Measurements from ENCODE around the gene CTSD. TPM values are rescaled to one million over a fixed set of nuclear protein-coding genes. Genes with fewer than 3 reads are reported as not detected.

Gene CTSD
- total and polyA plus RNA-seq, 2 of the 8 experiments (the other 6 are each of a cell fraction or from before 2014, with no cell fraction given) = 169 to 173 TPM

GRCh38 chr11:1782031-1782590, 18.4 kb upstream of the CTSD start (continued):
- TF ChIP-seq, protein P1, sequence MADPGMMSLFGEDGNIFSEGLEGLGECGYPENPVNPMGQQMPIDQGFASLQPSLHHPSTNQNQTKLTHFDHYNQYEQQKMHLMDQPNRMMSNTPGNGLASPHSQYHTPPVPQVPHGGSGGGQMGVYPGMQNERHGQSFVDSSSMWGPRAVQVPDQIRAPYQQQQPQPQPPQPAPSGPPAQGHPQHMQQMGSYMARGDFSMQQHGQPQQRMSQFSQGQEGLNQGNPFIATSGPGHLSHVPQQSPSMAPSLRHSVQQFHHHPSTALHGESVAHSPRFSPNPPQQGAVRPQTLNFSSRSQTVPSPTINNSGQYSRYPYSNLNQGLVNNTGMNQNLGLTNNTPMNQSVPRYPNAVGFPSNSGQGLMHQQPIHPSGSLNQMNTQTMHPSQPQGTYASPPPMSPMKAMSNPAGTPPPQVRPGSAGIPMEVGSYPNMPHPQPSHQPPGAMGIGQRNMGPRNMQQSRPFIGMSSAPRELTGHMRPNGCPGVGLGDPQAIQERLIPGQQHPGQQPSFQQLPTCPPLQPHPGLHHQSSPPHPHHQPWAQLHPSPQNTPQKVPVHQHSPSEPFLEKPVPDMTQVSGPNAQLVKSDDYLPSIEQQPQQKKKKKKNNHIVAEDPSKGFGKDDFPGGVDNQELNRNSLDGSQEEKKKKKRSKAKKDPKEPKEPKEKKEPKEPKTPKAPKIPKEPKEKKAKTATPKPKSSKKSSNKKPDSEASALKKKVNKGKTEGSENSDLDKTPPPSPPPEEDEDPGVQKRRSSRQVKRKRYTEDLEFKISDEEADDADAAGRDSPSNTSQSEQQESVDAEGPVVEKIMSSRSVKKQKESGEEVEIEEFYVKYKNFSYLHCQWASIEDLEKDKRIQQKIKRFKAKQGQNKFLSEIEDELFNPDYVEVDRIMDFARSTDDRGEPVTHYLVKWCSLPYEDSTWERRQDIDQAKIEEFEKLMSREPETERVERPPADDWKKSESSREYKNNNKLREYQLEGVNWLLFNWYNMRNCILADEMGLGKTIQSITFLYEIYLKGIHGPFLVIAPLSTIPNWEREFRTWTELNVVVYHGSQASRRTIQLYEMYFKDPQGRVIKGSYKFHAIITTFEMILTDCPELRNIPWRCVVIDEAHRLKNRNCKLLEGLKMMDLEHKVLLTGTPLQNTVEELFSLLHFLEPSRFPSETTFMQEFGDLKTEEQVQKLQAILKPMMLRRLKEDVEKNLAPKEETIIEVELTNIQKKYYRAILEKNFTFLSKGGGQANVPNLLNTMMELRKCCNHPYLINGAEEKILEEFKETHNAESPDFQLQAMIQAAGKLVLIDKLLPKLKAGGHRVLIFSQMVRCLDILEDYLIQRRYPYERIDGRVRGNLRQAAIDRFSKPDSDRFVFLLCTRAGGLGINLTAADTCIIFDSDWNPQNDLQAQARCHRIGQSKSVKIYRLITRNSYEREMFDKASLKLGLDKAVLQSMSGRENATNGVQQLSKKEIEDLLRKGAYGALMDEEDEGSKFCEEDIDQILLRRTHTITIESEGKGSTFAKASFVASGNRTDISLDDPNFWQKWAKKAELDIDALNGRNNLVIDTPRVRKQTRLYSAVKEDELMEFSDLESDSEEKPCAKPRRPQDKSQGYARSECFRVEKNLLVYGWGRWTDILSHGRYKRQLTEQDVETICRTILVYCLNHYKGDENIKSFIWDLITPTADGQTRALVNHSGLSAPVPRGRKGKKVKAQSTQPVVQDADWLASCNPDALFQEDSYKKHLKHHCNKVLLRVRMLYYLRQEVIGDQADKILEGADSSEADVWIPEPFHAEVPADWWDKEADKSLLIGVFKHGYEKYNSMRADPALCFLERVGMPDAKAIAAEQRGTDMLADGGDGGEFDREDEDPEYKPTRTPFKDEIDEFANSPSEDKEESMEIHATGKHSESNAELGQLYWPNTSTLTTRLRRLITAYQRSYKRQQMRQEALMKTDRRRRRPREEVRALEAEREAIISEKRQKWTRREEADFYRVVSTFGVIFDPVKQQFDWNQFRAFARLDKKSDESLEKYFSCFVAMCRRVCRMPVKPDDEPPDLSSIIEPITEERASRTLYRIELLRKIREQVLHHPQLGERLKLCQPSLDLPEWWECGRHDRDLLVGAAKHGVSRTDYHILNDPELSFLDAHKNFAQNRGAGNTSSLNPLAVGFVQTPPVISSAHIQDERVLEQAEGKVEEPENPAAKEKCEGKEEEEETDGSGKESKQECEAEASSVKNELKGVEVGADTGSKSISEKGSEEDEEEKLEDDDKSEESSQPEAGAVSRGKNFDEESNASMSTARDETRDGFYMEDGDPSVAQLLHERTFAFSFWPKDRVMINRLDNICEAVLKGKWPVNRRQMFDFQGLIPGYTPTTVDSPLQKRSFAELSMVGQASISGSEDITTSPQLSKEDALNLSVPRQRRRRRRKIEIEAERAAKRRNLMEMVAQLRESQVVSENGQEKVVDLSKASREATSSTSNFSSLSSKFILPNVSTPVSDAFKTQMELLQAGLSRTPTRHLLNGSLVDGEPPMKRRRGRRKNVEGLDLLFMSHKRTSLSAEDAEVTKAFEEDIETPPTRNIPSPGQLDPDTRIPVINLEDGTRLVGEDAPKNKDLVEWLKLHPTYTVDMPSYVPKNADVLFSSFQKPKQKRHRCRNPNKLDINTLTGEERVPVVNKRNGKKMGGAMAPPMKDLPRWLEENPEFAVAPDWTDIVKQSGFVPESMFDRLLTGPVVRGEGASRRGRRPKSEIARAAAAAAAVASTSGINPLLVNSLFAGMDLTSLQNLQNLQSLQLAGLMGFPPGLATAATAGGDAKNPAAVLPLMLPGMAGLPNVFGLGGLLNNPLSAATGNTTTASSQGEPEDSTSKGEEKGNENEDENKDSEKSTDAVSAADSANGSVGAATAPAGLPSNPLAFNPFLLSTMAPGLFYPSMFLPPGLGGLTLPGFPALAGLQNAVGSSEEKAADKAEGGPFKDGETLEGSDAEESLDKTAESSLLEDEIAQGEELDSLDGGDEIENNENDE (IDR thresholded peaks at IDR 0.05; ENCODE audit: insufficient replicate concordance, low read length) = no peak
- TF ChIP-seq SP2 (IDR thresholded peaks at IDR 0.05; ENCODE audit: low read length) = no peak
- no peak for TF ChIP-seq HDAC6 (IDR thresholded peaks at IDR 0.05; ENCODE audit: low read depth, low read length)
- TF ChIP-seq GTF2F1 (IDR thresholded peaks at IDR 0.05; ENCODE audit: borderline replicate concordance, low read depth, low read length) = no peak
- no peak for TF ChIP-seq NRF1 (IDR thresholded peaks at IDR 0.05; ENCODE audit: low read depth, low read length)
- no peak for TF ChIP-seq EP300 (IDR thresholded peaks at IDR 0.05; ENCODE audit: borderline replicate concordance in 1 of 2, low read depth in 2 of 2, low read length in 2 of 2)
- TF ChIP-seq SP4 (IDR thresholded peaks at IDR 0.05; ENCODE audit: low read length) = no peak
- TF ChIP-seq BRCA1 (IDR thresholded peaks at IDR 0.05; ENCODE audit: low read depth, low read length) = no peak
- no peak for TF ChIP-seq HDAC2 (IDR thresholded peaks at IDR 0.05; ENCODE audit: borderline replicate concordance in 1 of 2, low read depth in 2 of 2, low read length in 2 of 2)
- no peak for TF ChIP-seq CBX8 (IDR thresholded peaks at IDR 0.05; ENCODE audit: borderline replicate concordance, low read depth, low read length)
- no peak for TF ChIP-seq SUZ12 (IDR thresholded peaks at IDR 0.05; ENCODE audit: low read length)
